Chondrocyte (in vitro differentiated cells): Measurements from ENCODE around the gene POLN. TPM values are rescaled to one million over a fixed set of nuclear protein-coding genes. Genes with fewer than 3 reads are reported as not detected.

ENCODE experiments used
- DNase-seq: peaks from one replicate; pipeline ENCODE4 v3.0.0; 2021; ENCODE audit warnings: mixed read lengths, low spot score
- H3K27ac Mint-ChIP-seq: one replicate; pipeline ENCODE4 v1.8.0; 2021; ENCODE audit warnings: mild to moderate bottlenecking, moderate library complexity, mixed read lengths; ENCODE audit not compliant: unreplicated experiment
- H3K27me3 Mint-ChIP-seq: 2 replicates; pipeline ENCODE4 v1.8.0; 2021; ENCODE audit warnings: low read depth, mixed read lengths
- H3K36me3 Mint-ChIP-seq: 2 replicates; pipeline ENCODE4 v1.8.0; 2021; ENCODE audit warnings: low read depth, mixed read lengths
- H3K4me1 Mint-ChIP-seq: 2 replicates; pipeline ENCODE4 v1.8.0; 2021; ENCODE audit warnings: low read depth, mild to moderate bottlenecking, mixed read lengths
- H3K4me3 Mint-ChIP-seq: one replicate; pipeline ENCODE4 v1.8.0; 2021; ENCODE audit warnings: mild to moderate bottlenecking, moderate library complexity, mixed read lengths; ENCODE audit not compliant: unreplicated experiment
- H3K9me3 Mint-ChIP-seq: 2 replicates; pipeline ENCODE4 v1.8.0; 2021; ENCODE audit warnings: low read depth, mixed read lengths
- total RNA-seq: library from RNA; stranded (reverse); gene quantifications from 3 replicates; pipeline ENCODE4 v1.2.1, GENCODE V29; 2021
- TF ChIP-seq, protein P1 (sequence below): fragments of 200-600 bp; sonication (generic); IDR thresholded peaks from 2 replicates; pipeline ENCODE4 v1.5.0; 2021; ENCODE audit warnings: antibody characterized with exemption, mild to moderate bottlenecking, moderate library complexity

POLN gene
- total RNA-seq, 1 donor from 2014 or later, result 5.5 TPM

GRCh38 chr4:2265113-2266110 lies 23.5 kb upstream of the POLN start:
- no peaks in the 10 kb centered on the region for H3K36me3 Mint-ChIP-seq
- H3K9me3 Mint-ChIP-seq, result no peaks in the 10 kb centered on the region
- no peaks in the 10 kb centered on the region for H3K27me3 Mint-ChIP-seq
- H3K4me3 Mint-ChIP-seq, result no peak overlapping the region
- peaks cover 3% of the 10 kb centered on the region for H3K4me1 Mint-ChIP-seq
- H3K27ac Mint-ChIP-seq, result no peak overlapping the region
- TF ChIP-seq, protein P1, sequence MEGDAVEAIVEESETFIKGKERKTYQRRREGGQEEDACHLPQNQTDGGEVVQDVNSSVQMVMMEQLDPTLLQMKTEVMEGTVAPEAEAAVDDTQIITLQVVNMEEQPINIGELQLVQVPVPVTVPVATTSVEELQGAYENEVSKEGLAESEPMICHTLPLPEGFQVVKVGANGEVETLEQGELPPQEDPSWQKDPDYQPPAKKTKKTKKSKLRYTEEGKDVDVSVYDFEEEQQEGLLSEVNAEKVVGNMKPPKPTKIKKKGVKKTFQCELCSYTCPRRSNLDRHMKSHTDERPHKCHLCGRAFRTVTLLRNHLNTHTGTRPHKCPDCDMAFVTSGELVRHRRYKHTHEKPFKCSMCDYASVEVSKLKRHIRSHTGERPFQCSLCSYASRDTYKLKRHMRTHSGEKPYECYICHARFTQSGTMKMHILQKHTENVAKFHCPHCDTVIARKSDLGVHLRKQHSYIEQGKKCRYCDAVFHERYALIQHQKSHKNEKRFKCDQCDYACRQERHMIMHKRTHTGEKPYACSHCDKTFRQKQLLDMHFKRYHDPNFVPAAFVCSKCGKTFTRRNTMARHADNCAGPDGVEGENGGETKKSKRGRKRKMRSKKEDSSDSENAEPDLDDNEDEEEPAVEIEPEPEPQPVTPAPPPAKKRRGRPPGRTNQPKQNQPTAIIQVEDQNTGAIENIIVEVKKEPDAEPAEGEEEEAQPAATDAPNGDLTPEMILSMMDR, result peak; percentile 23
- DNase-seq, result peak; percentile 68

DNA sequence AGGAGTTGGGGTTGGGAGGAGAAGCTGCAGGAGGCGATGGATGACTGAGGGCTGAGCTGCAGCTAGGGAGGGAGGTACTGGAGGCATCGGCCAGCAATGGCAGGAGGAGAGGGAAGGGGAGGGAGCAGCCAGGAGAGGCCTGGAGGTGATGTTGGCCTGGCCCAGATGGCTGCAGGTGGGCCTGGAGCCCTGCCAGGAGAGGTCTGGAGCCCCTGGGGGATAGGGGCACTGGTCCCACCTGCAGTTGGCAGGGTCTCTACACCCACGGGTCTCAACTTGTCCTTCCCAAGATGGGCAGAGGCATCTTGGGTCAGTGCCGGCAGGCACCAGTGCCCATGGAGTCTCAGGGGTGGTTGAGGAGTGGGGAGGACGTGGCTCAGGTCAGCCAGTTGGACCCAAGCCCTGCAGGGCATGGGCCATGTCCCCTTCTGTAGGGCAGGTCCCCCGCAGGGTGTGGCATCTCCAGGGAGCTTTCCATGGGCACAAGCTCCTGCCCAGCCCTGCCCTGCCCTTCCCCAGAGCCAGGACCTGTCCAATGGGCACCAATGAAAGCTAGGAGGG lies 22.6 kb upstream of the POLN start:
- H3K27ac Mint-ChIP-seq, result no peak overlapping the region
- no peak overlapping the region for H3K4me3 Mint-ChIP-seq
- no peaks in the 10 kb centered on the region for H3K36me3 Mint-ChIP-seq
- H3K27me3 Mint-ChIP-seq, result no peaks in the 10 kb centered on the region
- H3K9me3 Mint-ChIP-seq, result no peaks in the 10 kb centered on the region
- DNase-seq, result peak; percentile 85
- TF ChIP-seq, protein P1, result no peak
- H3K4me1 Mint-ChIP-seq, result peaks cover 9% of the 10 kb centered on the region

GRCh38 chr4:2263926-2264321 lies 22.0 kb upstream of the POLN start:
- Mint-ChIP-seq H3K36me3 (no peaks in the 10 kb centered on the region), H3K27me3 (no peaks in the 10 kb centered on the region), H3K4me3 (no peak overlapping the region), H3K27ac (no peak overlapping the region), H3K4me1 (peaks cover 10% of the 10 kb centered on the region), H3K9me3 (no peaks in the 10 kb centered on the region)
- peak; percentile 77 for DNase-seq
- TF ChIP-seq, protein P1, result no peak

DNA sequence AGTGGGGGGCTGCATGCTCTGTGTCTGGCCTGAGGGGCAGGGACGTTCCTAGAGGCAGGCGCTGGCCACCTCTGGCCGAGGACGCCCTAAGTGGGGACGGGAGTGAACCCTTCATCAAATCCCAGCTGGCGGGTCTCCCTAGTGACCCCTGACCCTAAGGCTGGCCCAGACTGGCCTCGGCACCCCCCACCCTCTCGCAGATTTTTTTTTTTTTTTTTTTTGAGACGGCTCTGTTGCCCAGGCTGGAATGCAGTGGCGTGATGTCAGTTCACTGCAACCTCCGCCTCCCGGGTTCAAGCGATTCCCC lies 21.0 kb upstream of the POLN start:
- no peak for DNase-seq
- Mint-ChIP-seq H3K4me1 (peaks cover 10% of the 10 kb centered on the region), H3K9me3 (no peaks in the 10 kb centered on the region), H3K36me3 (no peaks in the 10 kb centered on the region), H3K27me3 (no peaks in the 10 kb centered on the region), H3K4me3 (peak overlapping the region; percentile 67), H3K27ac (peak overlapping the region; percentile 49)
- TF ChIP-seq, protein P1, result no peak

DNA sequence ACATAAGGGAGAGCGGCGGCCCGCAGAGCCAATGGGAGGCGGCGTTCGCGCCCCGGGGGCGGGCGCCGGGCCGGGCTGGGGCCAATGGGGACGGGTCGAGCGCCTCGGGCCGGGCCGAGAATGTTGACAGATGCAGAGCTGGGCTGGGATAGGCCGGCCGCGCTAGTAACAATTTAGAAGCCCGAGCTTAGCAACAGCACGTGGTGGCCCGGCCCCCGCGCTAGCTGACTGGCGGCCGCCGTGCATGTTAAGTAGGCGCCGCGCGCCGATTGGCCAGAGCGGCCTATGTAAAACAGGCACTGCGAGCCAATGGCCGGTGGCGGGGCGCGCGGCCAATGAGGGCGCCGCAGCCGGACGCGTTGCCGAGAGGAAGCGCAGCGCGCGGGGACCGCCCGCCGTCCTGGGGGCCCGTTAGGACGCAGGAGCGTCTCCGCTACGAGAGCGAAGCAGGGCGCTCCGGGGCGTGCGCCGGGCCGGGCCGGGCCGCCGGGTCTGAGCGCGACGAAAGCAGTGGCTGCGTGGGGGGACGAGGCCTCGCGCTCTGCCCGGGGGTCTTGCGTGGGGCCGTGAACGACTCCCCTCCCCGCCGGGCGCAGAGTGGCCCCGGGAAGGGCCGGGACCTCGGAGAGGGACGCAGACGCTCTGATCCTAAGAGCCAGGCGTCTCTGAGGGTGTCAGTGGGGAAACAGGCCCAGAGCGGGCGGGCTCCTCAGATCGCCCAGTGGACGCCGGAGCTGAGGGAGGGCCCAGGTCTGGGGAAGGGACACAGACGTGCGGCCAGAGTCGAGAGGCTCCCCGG lies 20.4 kb upstream of the POLN start:
- DNase-seq, result peak; percentile 100
- Mint-ChIP-seq H3K4me3 (peak overlapping the region; percentile 67), H3K27me3 (no peaks in the 10 kb centered on the region), H3K4me1 (peaks cover 14% of the 10 kb centered on the region), H3K36me3 (no peaks in the 10 kb centered on the region), H3K27ac (peak overlapping the region; percentile 49), H3K9me3 (no peaks in the 10 kb centered on the region)
- TF ChIP-seq, protein P1, result peak; percentile 7
